Stomach smooth muscle (tissue), 2 donors: Measurements from ENCODE around the gene ZNF366.

Source experiments
- H3K27ac ChIP-seq: one replicate; pipeline ENCODE4 v1.7.0; 2013; ENCODE audit warnings: mild to moderate bottlenecking, low read length, inconsistent platforms
- H3K27me3 ChIP-seq, 2 donors: one replicate each; pipeline ENCODE4 v1.7.0; 2013; ENCODE audit warnings: low read length in 2 of 2; ENCODE audit not compliant: insufficient read depth in 2 of 2, control insufficient read depth in 1 of 2
- H3K36me3 ChIP-seq, 2 donors: one replicate each; pipeline ENCODE4 v1.7.0; 2013; ENCODE audit warnings: low read length in 2 of 2; ENCODE audit not compliant: control insufficient read depth in 2 of 2, insufficient read depth in 2 of 2
- H3K4me1 ChIP-seq: one replicate; pipeline ENCODE4 v1.7.0; 2013; ENCODE audit warnings: low read length; ENCODE audit not compliant: control insufficient read depth, insufficient read depth
- H3K4me3 ChIP-seq, 2 donors: one replicate each; pipeline ENCODE4 v1.7.0; 2013; ENCODE audit warnings: low read length in 2 of 2
- H3K9ac ChIP-seq, 2 donors: one replicate each; pipeline ENCODE4 v1.7.0; 2013; ENCODE audit warnings: low read length in 2 of 2, mild to moderate bottlenecking in 1 of 2
- H3K9me3 ChIP-seq, 2 donors: one replicate each; pipeline ENCODE4 v1.7.0; 2013; ENCODE audit warnings: low read length in 2 of 2; ENCODE audit not compliant: control insufficient read depth in 2 of 2
- donor health status: healthy.
- donor health status: Pancreatic carcinoma.

Gene ZNF366

DNA sequence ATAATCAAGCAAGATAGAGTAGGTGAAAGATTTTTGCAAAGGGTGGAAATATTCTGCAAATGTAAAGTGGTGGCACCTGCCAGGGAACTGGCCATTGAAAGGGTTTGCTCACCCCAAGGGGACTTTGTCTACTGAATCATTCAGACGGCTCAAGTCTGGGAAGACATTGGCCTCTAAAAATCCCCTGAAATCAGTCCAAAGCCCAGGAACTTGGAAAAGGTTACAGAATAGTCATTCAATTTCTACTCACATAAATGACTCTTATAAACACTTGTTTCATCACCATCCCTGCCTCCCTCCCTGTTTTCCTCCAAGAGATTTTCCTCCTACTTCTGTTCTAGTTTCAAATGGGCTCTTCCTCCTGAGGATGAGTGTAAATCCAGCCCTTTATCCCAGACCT is 28.5 kb downstream of the ZNF366 start:
- no peaks in the 10 kb centered on the region for H3K36me3 ChIP-seq
- no peak overlapping the region for H3K4me3 ChIP-seq
- H3K4me1 ChIP-seq, result no peaks in the 10 kb centered on the region
- no peaks in the 10 kb centered on the region for H3K27me3 ChIP-seq
- no peak overlapping the region for H3K27ac ChIP-seq
- H3K9ac ChIP-seq, result no peak overlapping the region
- H3K9me3 ChIP-seq, result no peaks in the 10 kb centered on the region

DNA sequence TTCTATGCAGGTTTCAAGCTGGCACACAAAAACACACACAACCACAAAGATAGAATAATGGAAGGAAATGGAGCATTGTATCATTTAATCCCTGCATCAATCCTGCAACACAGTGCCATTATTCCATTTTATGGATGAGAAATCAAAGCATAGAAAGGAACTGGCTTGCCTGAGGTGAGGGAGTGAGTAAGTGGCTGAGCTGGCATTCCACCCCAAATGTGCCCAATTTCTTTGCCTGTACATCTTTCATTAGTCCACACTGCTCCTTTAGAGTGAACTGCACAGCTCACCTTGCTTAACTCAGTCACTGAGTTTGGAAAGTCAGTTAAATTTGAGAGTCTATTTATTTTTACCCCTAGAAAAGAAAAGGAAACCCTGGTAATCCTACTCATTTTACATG is 28.9 kb downstream of the ZNF366 start:
- Histone ChIP-seq H3K4me1 (no peaks in the 10 kb centered on the region), H3K36me3 (no peaks in the 10 kb centered on the region), H3K27ac (no peak overlapping the region), H3K9me3 (no peaks in the 10 kb centered on the region), H3K9ac (no peak overlapping the region), H3K27me3 (no peaks in the 10 kb centered on the region), H3K4me3 (no peak overlapping the region)

DNA sequence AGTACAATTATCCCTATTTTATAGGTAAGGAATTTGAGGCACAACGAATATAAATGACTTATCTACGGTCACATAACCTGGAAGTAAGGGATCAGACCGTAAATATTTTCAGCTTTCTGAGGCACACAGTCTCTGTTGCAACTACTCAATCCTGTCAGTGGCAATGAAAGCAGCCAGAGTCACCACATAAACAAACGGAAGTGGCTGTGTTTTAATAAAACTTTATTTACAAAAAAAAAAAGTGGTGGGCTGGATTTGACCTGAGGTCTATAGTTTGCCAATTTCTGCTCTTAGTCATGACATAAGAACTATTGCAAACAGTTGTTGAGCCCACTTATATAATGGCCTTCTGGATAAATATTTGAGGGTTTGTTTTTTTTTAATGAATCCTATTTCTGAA is 29.6 kb downstream of the ZNF366 start:
- no peaks in the 10 kb centered on the region for H3K9me3 ChIP-seq
- H3K9ac ChIP-seq, result no peak overlapping the region
- no peaks in the 10 kb centered on the region for H3K36me3 ChIP-seq
- H3K27me3 ChIP-seq, result no peaks in the 10 kb centered on the region
- H3K4me1 ChIP-seq, result no peaks in the 10 kb centered on the region
- no peak overlapping the region for H3K27ac ChIP-seq
- no peak overlapping the region for H3K4me3 ChIP-seq

DNA sequence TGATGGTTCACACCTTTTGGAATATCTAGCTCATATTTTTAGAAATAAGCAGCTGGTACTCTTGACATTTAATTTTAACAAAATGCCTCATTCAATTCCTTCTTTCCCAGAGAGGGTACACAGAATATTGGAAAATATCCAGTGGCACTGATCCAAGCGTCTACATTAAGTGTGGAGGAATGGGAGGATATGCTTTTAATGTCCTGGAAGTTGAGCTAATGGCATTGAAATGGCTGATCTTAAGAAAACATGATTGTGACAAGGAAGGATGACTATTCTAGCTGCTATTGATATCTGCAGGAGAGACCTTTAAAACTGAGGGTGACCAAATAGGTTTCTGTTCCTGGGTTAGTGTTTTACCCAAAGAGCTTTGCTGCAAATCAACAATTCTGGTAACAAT is 30.0 kb downstream of the ZNF366 start:
- no peak overlapping the region for H3K9ac ChIP-seq
- no peaks in the 10 kb centered on the region for H3K27me3 ChIP-seq
- no peaks in the 10 kb centered on the region for H3K36me3 ChIP-seq
- H3K27ac ChIP-seq, result no peak overlapping the region
- H3K4me1 ChIP-seq, result no peaks in the 10 kb centered on the region
- H3K4me3 ChIP-seq, result no peak overlapping the region
- no peaks in the 10 kb centered on the region for H3K9me3 ChIP-seq

DNA sequence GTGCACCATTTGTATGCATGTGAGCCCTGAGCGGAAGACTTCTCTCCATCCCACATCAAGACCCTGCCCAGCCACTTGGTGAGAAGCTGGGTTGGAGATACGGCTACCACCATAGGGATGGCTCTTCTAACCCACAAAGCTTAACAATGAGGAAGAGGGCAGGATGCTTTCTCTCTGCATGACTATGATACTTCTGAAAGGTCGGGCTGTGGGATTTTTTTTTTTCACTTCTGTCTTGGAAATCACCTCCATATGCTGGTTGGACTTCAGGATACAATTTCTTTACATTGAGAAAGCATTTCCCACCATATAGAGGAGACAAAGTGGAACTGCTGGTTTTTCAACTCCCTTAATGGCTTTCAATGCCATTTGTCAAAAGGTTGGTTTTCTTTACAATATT is 30.5 kb downstream of the ZNF366 start:
- no peak overlapping the region for H3K9ac ChIP-seq
- H3K4me3 ChIP-seq, result no peak overlapping the region
- no peaks in the 10 kb centered on the region for H3K27me3 ChIP-seq
- no peaks in the 10 kb centered on the region for H3K36me3 ChIP-seq
- no peaks in the 10 kb centered on the region for H3K4me1 ChIP-seq
- H3K27ac ChIP-seq, result no peak overlapping the region
- H3K9me3 ChIP-seq, result no peaks in the 10 kb centered on the region

DNA sequence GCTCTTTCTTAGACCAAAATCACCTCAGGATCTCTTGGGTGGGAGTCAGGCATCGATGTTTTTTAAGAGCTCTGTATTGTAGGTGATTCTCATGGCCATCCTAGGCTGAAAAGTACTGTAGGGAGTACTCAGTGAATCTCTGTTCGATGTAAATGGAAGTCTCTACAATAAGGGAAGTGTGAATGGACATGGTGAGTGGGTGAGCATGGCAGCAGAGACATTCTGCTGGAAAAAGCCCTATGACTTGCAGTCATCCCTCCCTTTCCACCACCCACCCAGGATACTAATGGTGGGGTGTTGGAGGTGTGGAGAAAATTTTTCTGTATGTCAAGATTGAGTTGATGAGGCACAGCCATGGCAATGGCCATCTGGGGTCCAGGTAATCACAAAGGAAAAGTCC is 30.9 kb downstream of the ZNF366 start:
- no peaks in the 10 kb centered on the region for H3K36me3 ChIP-seq
- H3K9ac ChIP-seq, result no peak overlapping the region
- no peak overlapping the region for H3K27ac ChIP-seq
- H3K9me3 ChIP-seq, result no peaks in the 10 kb centered on the region
- no peaks in the 10 kb centered on the region for H3K27me3 ChIP-seq
- H3K4me3 ChIP-seq, result no peak overlapping the region
- H3K4me1 ChIP-seq, result no peaks in the 10 kb centered on the region

DNA sequence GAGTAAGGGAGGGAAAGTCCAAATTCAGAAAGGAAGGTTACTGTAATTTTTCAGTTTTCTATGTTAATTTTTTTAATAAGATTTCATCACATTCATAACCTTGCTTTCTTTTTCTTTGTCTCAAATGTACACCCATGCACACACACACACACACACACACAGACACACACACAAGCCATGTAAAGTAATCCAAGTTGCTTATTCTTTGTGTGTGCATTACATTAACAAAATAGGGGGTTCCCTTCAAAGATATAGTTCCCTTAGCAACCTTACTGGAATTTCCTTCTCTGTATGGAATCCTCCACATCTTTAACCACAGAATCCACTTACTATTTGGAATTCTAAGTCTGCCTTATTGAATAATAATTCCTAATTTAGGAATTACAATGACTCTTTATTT is 32.7 kb downstream of the ZNF366 start:
- no peak overlapping the region for H3K27ac ChIP-seq
- H3K36me3 ChIP-seq, result no peaks in the 10 kb centered on the region
- H3K9ac ChIP-seq, result no peak overlapping the region
- no peaks in the 10 kb centered on the region for H3K4me1 ChIP-seq
- no peaks in the 10 kb centered on the region for H3K9me3 ChIP-seq
- no peaks in the 10 kb centered on the region for H3K27me3 ChIP-seq
- no peak overlapping the region for H3K4me3 ChIP-seq

DNA sequence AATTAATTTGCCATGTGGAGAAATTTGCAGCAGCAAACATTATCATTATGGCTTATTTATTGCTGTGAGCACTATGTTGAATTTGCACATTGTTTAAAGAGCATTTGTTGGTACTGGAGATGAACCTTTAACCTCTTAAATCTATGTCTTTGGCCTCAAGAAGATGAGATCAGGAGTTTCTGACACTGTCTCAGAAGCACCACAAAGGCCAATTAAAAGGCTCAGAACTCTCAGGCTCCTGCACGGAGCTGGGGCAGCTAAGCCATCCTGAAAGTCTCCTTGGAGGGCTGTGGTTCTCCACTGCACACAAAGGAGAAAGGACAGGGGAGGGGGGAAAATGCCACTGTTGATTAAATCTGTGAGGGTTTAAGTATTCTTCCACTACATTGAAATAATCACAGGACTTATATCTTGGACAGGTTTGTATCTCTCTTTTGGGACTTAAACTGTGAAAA is 33.1 kb downstream of the ZNF366 start:
- Histone ChIP-seq H3K27me3 (no peaks in the 10 kb centered on the region), H3K4me1 (no peaks in the 10 kb centered on the region), H3K36me3 (no peaks in the 10 kb centered on the region), H3K9me3 (no peaks in the 10 kb centered on the region), H3K9ac (no peak overlapping the region), H3K27ac (no peak overlapping the region), H3K4me3 (no peak overlapping the region)

DNA sequence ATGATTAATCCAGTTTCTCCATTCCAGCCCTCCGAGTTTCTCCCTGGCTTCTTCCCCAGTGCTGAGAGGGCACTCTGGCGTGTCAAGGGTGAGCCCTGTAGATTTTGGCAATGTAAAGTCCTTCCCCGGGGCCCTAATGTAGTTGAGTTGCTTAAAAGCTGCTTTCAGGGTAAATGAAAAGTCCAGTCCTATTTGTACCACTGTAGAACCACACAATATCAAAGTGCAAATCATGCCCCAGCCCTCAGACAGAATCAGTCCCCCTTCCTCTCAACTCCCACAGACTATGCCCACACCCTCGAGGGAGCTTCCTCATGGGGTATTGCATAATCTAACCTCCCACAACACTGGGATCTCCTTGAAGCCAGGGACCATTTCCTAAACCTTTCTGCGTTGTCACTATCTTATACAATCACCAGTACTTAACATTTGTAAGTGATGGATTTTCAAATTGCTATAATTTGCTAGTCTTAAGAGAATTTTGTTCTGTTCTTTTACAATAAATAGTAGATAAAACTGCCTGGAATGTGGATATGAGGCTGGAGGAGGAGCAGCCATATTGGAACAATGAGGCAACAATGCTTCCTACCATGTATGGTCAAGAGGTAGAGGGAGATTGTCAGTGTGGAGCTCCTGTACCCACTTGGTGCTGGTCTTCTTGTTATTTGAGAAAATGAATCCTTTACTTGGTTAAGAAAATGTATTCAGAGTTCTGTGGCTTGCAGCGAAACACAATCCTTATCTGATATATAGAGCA is 34.4 kb downstream of the ZNF366 start:
- Histone ChIP-seq H3K9ac (no peak overlapping the region), H3K27ac (no peak overlapping the region), H3K9me3 (no peaks in the 10 kb centered on the region), H3K27me3 (no peaks in the 10 kb centered on the region), H3K4me1 (no peaks in the 10 kb centered on the region), H3K4me3 (no peak overlapping the region), H3K36me3 (no peaks in the 10 kb centered on the region)

DNA sequence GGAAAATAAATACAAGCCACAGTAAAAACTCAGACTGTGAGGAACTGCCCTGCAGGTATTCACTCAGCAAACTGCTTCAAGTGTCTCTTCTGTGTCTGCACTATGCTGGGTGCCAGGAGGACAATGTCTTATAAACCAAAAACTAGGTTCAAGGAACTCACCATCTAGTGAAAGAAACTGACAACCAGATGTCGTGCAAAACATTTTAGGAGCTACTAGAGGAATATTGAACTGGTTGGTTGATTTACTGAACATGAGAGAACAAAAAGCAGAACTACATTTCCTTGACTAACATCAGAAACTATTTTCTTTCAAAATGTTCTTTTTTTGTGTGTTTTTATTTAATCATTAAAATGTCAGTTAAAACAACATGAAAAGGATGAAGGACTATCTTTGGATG is 35.2 kb downstream of the ZNF366 start:
- no peaks in the 10 kb centered on the region for H3K36me3 ChIP-seq
- no peak overlapping the region for H3K27ac ChIP-seq
- no peaks in the 10 kb centered on the region for H3K9me3 ChIP-seq
- H3K4me3 ChIP-seq, result no peak overlapping the region
- H3K4me1 ChIP-seq, result no peaks in the 10 kb centered on the region
- H3K9ac ChIP-seq, result no peak overlapping the region
- H3K27me3 ChIP-seq, result no peaks in the 10 kb centered on the region

DNA sequence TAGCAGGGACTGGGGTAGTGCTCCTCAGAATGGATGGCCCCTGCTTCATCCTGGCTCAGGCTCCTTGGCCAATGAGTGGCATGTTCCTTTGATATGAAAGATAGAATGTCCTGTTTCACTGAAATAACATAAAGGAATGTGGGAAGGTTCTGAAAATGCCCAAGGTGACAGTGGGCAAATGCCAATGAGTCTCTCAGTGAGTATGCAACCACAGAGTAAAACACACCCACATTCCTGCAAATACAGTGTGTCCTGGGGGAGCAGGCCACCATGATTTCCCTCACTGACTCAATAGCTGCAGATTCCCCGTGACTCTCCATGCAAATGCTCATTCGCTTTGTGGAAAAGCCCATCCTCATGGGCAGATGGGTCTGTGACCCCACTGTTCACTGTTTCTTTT is 36.4 kb downstream of the ZNF366 start:
- Histone ChIP-seq H3K4me1 (no peaks in the 10 kb centered on the region), H3K9me3 (no peaks in the 10 kb centered on the region), H3K9ac (no peak overlapping the region), H3K27ac (no peak overlapping the region), H3K4me3 (no peak overlapping the region), H3K36me3 (no peaks in the 10 kb centered on the region), H3K27me3 (no peaks in the 10 kb centered on the region)
